GM12878 (cell line): ENCODE measurements around the gene SERPINA9. TPM values are rescaled to one million over a fixed set of nuclear protein-coding genes. Genes with fewer than 3 reads are reported as not detected.

Experiments
- ATAC-seq: fragments of 200-7000 bp; cut with Tn5 transposase; 3 replicates; pipeline ENCODE4 v1.9.1; 2020; ENCODE audit warnings: mild to moderate bottlenecking, moderate library complexity
- BruUV-seq: library from RNA; stranded (reverse); fragments of 400-500 nt; replicated peaks from 2 replicates; lab custom pipeline; 2021; lab: Mats Ljungman, UMichigan
- CTCF ChIA-PET: fragments of 300-600 bp; sonication (Branson Sonifier 250); formaldehyde crosslinking; extraction: SDS; loops from one replicate; lab custom pipeline; 2021; ENCODE audit warnings: inconsistent platforms; lab: Yijun Ruan, JAX
- POLR2A ChIA-PET: fragments of 350-600 bp; formaldehyde crosslinking; extraction: SDS; loops from one replicate; lab custom pipeline; 2021; ENCODE audit warnings: inconsistent platforms; lab: Charles Lee
- RAD21 ChIA-PET: fragments of 300-600 bp; sonication (Branson Sonifier 250); formaldehyde crosslinking; loops from one replicate; lab custom pipeline; 2023; ENCODE audit warnings: antibody characterized with exemption; ENCODE audit not compliant: unreplicated experiment; lab: Charles Lee
- SMC1A ChIA-PET: fragments of 300-600 bp; sonication (Branson Sonifier 250); formaldehyde crosslinking; loops from one replicate; lab custom pipeline; 2023; ENCODE audit not compliant: unreplicated experiment, uncharacterized antibody; lab: Charles Lee
- DNase-seq: peaks from one replicate; pipeline ENCODE4 v3.0.0-alpha.2; 2011; ENCODE audit warnings: low read depth, low spot score
- FAIRE-seq: peaks from 3 replicates; lab custom pipeline; 2011; peaks lifted over from hg19 to GRCh38; lab: Jason Lieb, UNC
- H2AFZ ChIP-seq: 2 replicates; pipeline ENCODE4 v1.6.0; 2011; ENCODE audit warnings: low read depth, low read length, control low read depth; ENCODE audit not compliant: control insufficient read depth
- H3K27ac ChIP-seq: 2 replicates; pipeline ENCODE4 v1.5.1; 2011; ENCODE audit warnings: control low read depth; ENCODE audit not compliant: control insufficient read depth, insufficient read depth
- H3K27me3 ChIP-seq, 2 experiments: replicated peaks in 1 of 2; 2 replicates each; pipeline versions ENCODE4 v1.6.0 to v1.6.1; 2011; ENCODE audit warnings: low read length in 1 of 2; ENCODE audit not compliant: control insufficient read depth in 2 of 2, insufficient read depth in 2 of 2
- H3K36me3 ChIP-seq, 2 experiments: 2 replicates each; pipeline ENCODE4 v1.5.1; 2011; ENCODE audit warnings: low read length in 1 of 2; ENCODE audit not compliant: control insufficient read depth in 2 of 2, insufficient read depth in 2 of 2
- H3K4me1 ChIP-seq: 2 replicates; pipeline ENCODE4 v1.6.1; 2011; ENCODE audit warnings: mild to moderate bottlenecking, low read length, moderate library complexity, mixed read lengths; ENCODE audit not compliant: control insufficient read depth, insufficient read depth
- H3K4me2 ChIP-seq: 2 replicates; pipeline ENCODE4 v1.6.0; 2011; ENCODE audit warnings: control low read depth; ENCODE audit not compliant: control insufficient read depth, insufficient read depth
- H3K4me3 ChIP-seq: fragments of 200-600 bp; sonication (generic); 2 replicates; pipeline ENCODE4 v1.5.1; 2016
- H3K79me2 ChIP-seq: 2 replicates; pipeline ENCODE4 v1.6.0; 2011; ENCODE audit warnings: low read length; ENCODE audit not compliant: control insufficient read depth, insufficient read depth
- H3K9ac ChIP-seq: 2 replicates; pipeline ENCODE4 v1.8.0; 2011; ENCODE audit warnings: low read length, control low read depth, mixed read lengths; ENCODE audit not compliant: control insufficient read depth, insufficient read depth
- H3K9me3 ChIP-seq: replicated peaks from 3 replicates; pipeline ENCODE4 v1.5.1; 2011; ENCODE audit warnings: mild to moderate bottlenecking, low read length; ENCODE audit not compliant: control insufficient read depth, insufficient read depth
- H4K20me1 ChIP-seq: 2 replicates; pipeline ENCODE4 v1.6.0; 2011; ENCODE audit not compliant: control insufficient read depth, insufficient read depth
- ASH2L ChIP-seq: fragments of 300-600, 200-600 bp; sonication (generic); IDR thresholded peaks from 2 replicates; pipeline ENCODE4 v1.6.1; 2017; ENCODE audit warnings: low read depth, mild to moderate bottlenecking, borderline replicate concordance
- CBX5 ChIP-seq: sonication (generic); IDR thresholded peaks from 2 replicates; pipeline ENCODE4 v1.6.1; 2016; ENCODE audit warnings: low read depth, moderate library complexity, mild to moderate bottlenecking, inconsistent platforms
- CHD1 ChIP-seq: IDR thresholded peaks from 2 replicates; pipeline ENCODE4 v1.6.1; 2012; ENCODE audit warnings: low read depth, low read length, improper control_type of control experiment
- E4F1 ChIP-seq: fragments of 450-650 bp; IDR thresholded peaks from 2 replicates; pipeline ENCODE4 v1.6.1; 2018; ENCODE audit warnings: borderline replicate concordance, mild to moderate bottlenecking; ENCODE audit not compliant: partially characterized antibody
- EGR1 ChIP-seq, 2 experiments: IDR thresholded peaks; 1 replicate in 1 of 2; 2 replicates in 1 of 2; pipeline ENCODE4 v1.6.1; 2011 to 2012; ENCODE audit warnings: low read depth in 2 of 2, low read length in 2 of 2, borderline replicate concordance in 1 of 2, mild to moderate bottlenecking in 1 of 2, moderate library complexity in 1 of 2
- FOXM1 ChIP-seq: IDR thresholded peaks from 2 replicates; pipeline ENCODE4 v1.6.1; 2012; ENCODE audit warnings: low read depth, mild to moderate bottlenecking, inconsistent platforms, low read length, moderate library complexity
- HCFC1 ChIP-seq: fragments of 150-350 bp; IDR thresholded peaks from 2 replicates; pipeline ENCODE4 v1.6.1; 2014; ENCODE audit warnings: low read length
- IKZF2 ChIP-seq, 2 experiments: fragments of 450-650 bp; IDR thresholded peaks; 2 replicates each; pipeline ENCODE4 v1.6.1; 2017; ENCODE audit warnings: mild to moderate bottlenecking in 2 of 2, moderate library complexity in 2 of 2
- IRF5 ChIP-seq: fragments of 450-650 bp; IDR thresholded peaks from 2 replicates; pipeline ENCODE4 v1.6.1; 2017; ENCODE audit warnings: borderline replicate concordance
- MAX ChIP-seq: IDR thresholded peaks from 2 replicates; pipeline ENCODE4 v1.6.1; 2012; ENCODE audit warnings: low read depth, low read length, improper control_type of control experiment
- MEF2B ChIP-seq: fragments of 450-650 bp; IDR thresholded peaks from 2 replicates; pipeline ENCODE4 v1.6.1; 2018; ENCODE audit warnings: mild to moderate bottlenecking, moderate library complexity; ENCODE audit not compliant: partially characterized antibody, poor library complexity, severe bottlenecking
- MTA2 ChIP-seq: fragments of 450-650 bp; IDR thresholded peaks from 2 replicates; pipeline ENCODE4 v1.6.1; 2016; ENCODE audit warnings: low read depth, mild to moderate bottlenecking, moderate library complexity
- NFIC ChIP-seq: IDR thresholded peaks from 2 replicates; pipeline ENCODE4 v1.6.1; 2012; ENCODE audit warnings: low read depth, mild to moderate bottlenecking, inconsistent platforms, low read length, moderate library complexity
- NFYB ChIP-seq: IDR thresholded peaks from 2 replicates; pipeline ENCODE4 v1.6.1; 2011; ENCODE audit warnings: low read depth, mild to moderate bottlenecking, low read length, improper control_type of control experiment, moderate library complexity; ENCODE audit not compliant: insufficient read depth
- PML ChIP-seq: IDR thresholded peaks from 2 replicates; pipeline ENCODE4 v1.6.1; 2012; ENCODE audit warnings: low read length, inconsistent platforms
- RELA ChIP-seq: fragments of 450-650 bp; IDR thresholded peaks from 2 replicates; pipeline ENCODE4 v1.8.0; 2014; ENCODE audit warnings: borderline replicate concordance; ENCODE audit not compliant: partially characterized antibody
- SP1 ChIP-seq: IDR thresholded peaks from one replicate; pipeline ENCODE4 v1.6.1; 2011; ENCODE audit warnings: low read depth, low read length
- SPI1 ChIP-seq: IDR thresholded peaks from 2 replicates; pipeline ENCODE4 v1.6.1; 2011; ENCODE audit warnings: low read depth, mild to moderate bottlenecking, low read length, moderate library complexity, borderline replicate concordance; ENCODE audit not compliant: insufficient read depth
- SUPT20H ChIP-seq: IDR thresholded peaks from 2 replicates; pipeline ENCODE4 v1.6.1; 2011; ENCODE audit warnings: low read depth, mild to moderate bottlenecking, low read length, moderate library complexity, borderline replicate concordance; ENCODE audit not compliant: control insufficient read depth
- YY1 ChIP-seq: IDR thresholded peaks from 2 replicates; pipeline ENCODE4 v1.6.1; 2011; ENCODE audit warnings: low read depth, mild to moderate bottlenecking, low read length
- ZNF384 ChIP-seq: IDR thresholded peaks from 2 replicates; pipeline ENCODE4 v1.6.1; 2012; ENCODE audit warnings: low read depth, mild to moderate bottlenecking, low read length, improper control_type of control experiment, borderline replicate concordance
- WGBS: methylation state at CpG from one replicate; pipeline ENCODE4 v1.1.6; 2016; ENCODE audit warnings: low lambda C conversion rate; ENCODE audit not compliant: insufficient replicate concordance, insufficient coverage; ENCODE audit errors: missing lambda C conversion rate; 5-methylcytosine and 5-hydroxymethylcytosine counted together
- in situ Hi-C: fragments of 300-500 bp; cut with MboI; formaldehyde crosslinking; loops from 9 replicates; pipeline ENCODE4 v1.14.3; 2018; ENCODE audit warnings: mixed read lengths
- intact Hi-C: fragments of 100-400 bp; cut with micrococcal nuclease; formaldehyde crosslinking; loops from one replicate; pipeline ENCODE4 v1.14.2; 2022; ENCODE audit not compliant: unreplicated experiment
- polyA plus RNA-seq, 11 experiments: library from polyadenylated mRNA; depleted of rRNA in 4 of 11; unstranded in 6 of 11; stranded (reverse) in 5 of 11; fragments of >200 nt; fragmentation: Nextera tagmentation in 4 of 11; fragmentation: Illumina TruSeq in 1 of 11; extraction: Ambion mirVana in 4 of 11; extraction: Trizol in 1 of 11; gene quantifications; 1 replicate in 1 of 11; 2 replicates in 10 of 11; pipeline versions ENCODE4 v1.2.1 to v1.2.3, GENCODE V29; 2011 to 2016; ENCODE audit warnings: inconsistent platforms in 2 of 11, missing spikeins in 2 of 11, low read depth in 1 of 11
- total RNA-seq, 4 experiments: library from RNA; depleted of rRNA in 3 of 4; stranded (reverse); fragments of >200 nt in 3 of 4; fragmentation: Illumina TruSeq in 1 of 4; extraction: Trizol in 1 of 4; gene quantifications; 2 replicates each; pipeline versions ENCODE4 v1.2.1 to v1.2.3, GENCODE V29; 2013 to 2021

Gene SERPINA9
- total and polyA plus RNA-seq, 10 of the 15 experiments (the other 5 are each of a cell fraction or from before 2014, with no cell fraction given): 0.05 TPM; not detected in 9

- no peak for TF ChIP-seq SUPT20H
Measured at GRCh38 chr14:94498215-94498614, 22.2 kb upstream of the SERPINA9 start (continued).

- Histone ChIP-seq H3K27me3 (no peaks in the 10 kb centered on the region), H4K20me1 (no peaks in the 10 kb centered on the region), H3K9me3 (no peaks in the 10 kb centered on the region), H3K27ac (no peak overlapping the region), H3K4me1 (no peaks in the 10 kb centered on the region), H3K4me2 (no peak overlapping the region), H3K9ac (no peak overlapping the region), H3K79me2 (no peaks in the 10 kb centered on the region), H3K36me3 (no peaks in the 10 kb centered on the region), H3K4me3 (no peak overlapping the region), H2AFZ (no peak overlapping the region)
- ATAC-seq (0 out of 3 replicates have a peak, but pooled peaks have one; percentile 31), DNase-seq (no peak), FAIRE-seq (no peak)
- WGBS: 14% methylated on average over 4 of the region's 4 CpGs
- intact Hi-C loops (no loop called here), in situ Hi-C loops (no loop called here)
- POLR2A ChIA-PET: no interaction called here
- SMC1A ChIA-PET: no interaction called here
- RAD21 ChIA-PET: interaction anchor here (0.6 kb wide), 1 partner anchor 353 kb away, joined by 3 read pairs; no protein-coding TSS in a partner anchor
- CTCF ChIA-PET: no interaction called here
- BruUV-seq: no TSS peak
- no peak for TF ChIP-seq IKZF2 (IDR thresholded peaks at IDR 0.05)
- TF ChIP-seq CBX5: no peak
- no peak for TF ChIP-seq NFYB
- TF ChIP-seq SP1: no peak
- no peak for TF ChIP-seq FOXM1
- TF ChIP-seq MEF2B: peak; percentile 90
- peak in 1 of 2 experiments; percentile 40; a peak in 1 of 3 replicates for TF ChIP-seq EGR1 (IDR thresholded peaks at IDR 0.05; ENCODE audit: borderline replicate concordance in 1 of 2, low read depth in 2 of 2, low read length in 2 of 2)
- TF ChIP-seq ZNF384: no peak
- TF ChIP-seq NFIC: no peak
- TF ChIP-seq SPI1: no peak
- no peak for TF ChIP-seq RELA
- no peak for TF ChIP-seq HCFC1
- TF ChIP-seq MAX: no peak
- TF ChIP-seq PML: no peak
- TF ChIP-seq E4F1: no peak
- TF ChIP-seq ASH2L: no peak
- TF ChIP-seq YY1: peak; percentile 48; the same call in 1 of the 2 replicates
- TF ChIP-seq MTA2: no peak
- no peak for TF ChIP-seq IRF5
- TF ChIP-seq CHD1: no peak
Measured at GRCh38 chr14:94494085-94494484, 18.1 kb upstream of the SERPINA9 start.
